Mammary epithelial cell (primary cell): ENCODE results near the gene ALPI.

ENCODE experiments used
- CTCF ChIP-seq, 2 donors: IDR thresholded peaks in 1 of 2; conservative IDR thresholded peaks in 1 of 2; 2 replicates each; pipeline ENCODE4 v1.5.1; 2011 to 2012; ENCODE audit warnings: inconsistent platforms in 2 of 2, low read length in 2 of 2, mild to moderate bottlenecking in 2 of 2, control low read depth in 1 of 2, low read depth in 1 of 2; ENCODE audit not compliant: insufficient read depth in 1 of 2; ENCODE audit errors: extremely low read depth in 1 of 2
- EZH2 ChIP-seq: IDR thresholded peaks from 2 replicates; pipeline ENCODE4 v1.6.1; 2012; ENCODE audit warnings: low read length, inconsistent platforms, borderline replicate concordance

GRCh38 chr2:232485348-232485756 lies 29.4 kb downstream of the ALPI start:
- TF ChIP-seq CTCF (conservative IDR thresholded peaks at IDR 0.05 in 1 of 2, IDR thresholded peaks at IDR 0.05 in 1 of 2; ENCODE audit: extremely low read depth in 1 of 2, insufficient read depth in 1 of 2, low read depth in 1 of 2, low read length in 2 of 2): no peak
- no peak for TF ChIP-seq EZH2
